ENCODE data around the gene BEAN1. TPM values are rescaled to one million over a fixed set of nuclear protein-coding genes. Genes with fewer than 3 reads are reported as not detected.

The BEAN1 gene
- total and polyA plus RNA-seq, 2 experiments from 2014 or later = 0.07 to 0.10 TPM

- Histone ChIP-seq H2AFZ (no peak overlapping the region), H3K79me2 (replicated peaks; ENCODE audit: insufficient read depth) (no peaks in the 10 kb centered on the region), H3K4me3 (no peak overlapping the region), H3K4me2 (no peak overlapping the region), H3F3A (replicated peaks; ENCODE audit: low read depth) (no peaks in the 10 kb centered on the region), H3K27me3 (ENCODE audit: insufficient read depth) (no peaks in the 10 kb centered on the region), H3K36me3 (ENCODE audit: insufficient read depth) (no peaks in the 10 kb centered on the region), H3K27ac (ENCODE audit: low read depth) (no peak overlapping the region), H3K9me2 (ENCODE audit: insufficient read depth) (0 out of 2 replicates have a peak, but pooled peaks cover 4% of the 10 kb centered on the region), H3K4me1 (ENCODE audit: insufficient read depth) (peaks cover 4% of the 10 kb centered on the region; the same call in 1 of the 2 replicates), H4K20me1 (replicated peaks; ENCODE audit: insufficient read depth) (no peaks in the 10 kb centered on the region)
- no peak overlapping the region for H3K4me3 Mint-ChIP-seq
- no peak overlapping the region for H3K27ac Mint-ChIP-seq
- H3K36me3 Mint-ChIP-seq (ENCODE audit: low read depth) = no peaks in the 10 kb centered on the region
- H3K27me3 Mint-ChIP-seq (ENCODE audit: insufficient read depth, low read depth, poor library complexity) = peaks cover 13% of the 10 kb centered on the region
- DNase-seq (ENCODE audit: low spot score) (no peak), ATAC-seq (no peak)
- TF ChIP-seq POLR2AphosphoS5 (IDR thresholded peaks at IDR 0.05; ENCODE audit: low read depth) = no peak
- TF ChIP-seq, protein P1, sequence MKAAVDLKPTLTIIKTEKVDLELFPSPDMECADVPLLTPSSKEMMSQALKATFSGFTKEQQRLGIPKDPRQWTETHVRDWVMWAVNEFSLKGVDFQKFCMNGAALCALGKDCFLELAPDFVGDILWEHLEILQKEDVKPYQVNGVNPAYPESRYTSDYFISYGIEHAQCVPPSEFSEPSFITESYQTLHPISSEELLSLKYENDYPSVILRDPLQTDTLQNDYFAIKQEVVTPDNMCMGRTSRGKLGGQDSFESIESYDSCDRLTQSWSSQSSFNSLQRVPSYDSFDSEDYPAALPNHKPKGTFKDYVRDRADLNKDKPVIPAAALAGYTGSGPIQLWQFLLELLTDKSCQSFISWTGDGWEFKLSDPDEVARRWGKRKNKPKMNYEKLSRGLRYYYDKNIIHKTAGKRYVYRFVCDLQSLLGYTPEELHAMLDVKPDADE (IDR thresholded peaks at IDR 0.05) = no peak
- no peak for TF ChIP-seq EZH2 (IDR thresholded peaks at IDR 0.05; ENCODE audit: low read depth, unreplicated experiment)
- no peak for TF ChIP-seq NANOG (IDR thresholded peaks at IDR 0.05; ENCODE audit: borderline replicate concordance)
- TF ChIP-seq, protein P2, sequence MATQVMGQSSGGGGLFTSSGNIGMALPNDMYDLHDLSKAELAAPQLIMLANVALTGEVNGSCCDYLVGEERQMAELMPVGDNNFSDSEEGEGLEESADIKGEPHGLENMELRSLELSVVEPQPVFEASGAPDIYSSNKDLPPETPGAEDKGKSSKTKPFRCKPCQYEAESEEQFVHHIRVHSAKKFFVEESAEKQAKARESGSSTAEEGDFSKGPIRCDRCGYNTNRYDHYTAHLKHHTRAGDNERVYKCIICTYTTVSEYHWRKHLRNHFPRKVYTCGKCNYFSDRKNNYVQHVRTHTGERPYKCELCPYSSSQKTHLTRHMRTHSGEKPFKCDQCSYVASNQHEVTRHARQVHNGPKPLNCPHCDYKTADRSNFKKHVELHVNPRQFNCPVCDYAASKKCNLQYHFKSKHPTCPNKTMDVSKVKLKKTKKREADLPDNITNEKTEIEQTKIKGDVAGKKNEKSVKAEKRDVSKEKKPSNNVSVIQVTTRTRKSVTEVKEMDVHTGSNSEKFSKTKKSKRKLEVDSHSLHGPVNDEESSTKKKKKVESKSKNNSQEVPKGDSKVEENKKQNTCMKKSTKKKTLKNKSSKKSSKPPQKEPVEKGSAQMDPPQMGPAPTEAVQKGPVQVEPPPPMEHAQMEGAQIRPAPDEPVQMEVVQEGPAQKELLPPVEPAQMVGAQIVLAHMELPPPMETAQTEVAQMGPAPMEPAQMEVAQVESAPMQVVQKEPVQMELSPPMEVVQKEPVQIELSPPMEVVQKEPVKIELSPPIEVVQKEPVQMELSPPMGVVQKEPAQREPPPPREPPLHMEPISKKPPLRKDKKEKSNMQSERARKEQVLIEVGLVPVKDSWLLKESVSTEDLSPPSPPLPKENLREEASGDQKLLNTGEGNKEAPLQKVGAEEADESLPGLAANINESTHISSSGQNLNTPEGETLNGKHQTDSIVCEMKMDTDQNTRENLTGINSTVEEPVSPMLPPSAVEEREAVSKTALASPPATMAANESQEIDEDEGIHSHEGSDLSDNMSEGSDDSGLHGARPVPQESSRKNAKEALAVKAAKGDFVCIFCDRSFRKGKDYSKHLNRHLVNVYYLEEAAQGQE (IDR thresholded peaks at IDR 0.05; ENCODE audit: unreplicated experiment) = no peak
- no peak for TF ChIP-seq CREB1 (CRISPR knock-in tag; IDR thresholded peaks at IDR 0.05; ENCODE audit: low read depth)
- no peak for TF ChIP-seq ZNF331 (CRISPR knock-in tag; IDR thresholded peaks at IDR 0.05; ENCODE audit: low read depth)
- no peaks in the 10 kb centered on the region; the same call in 2 of the 3 replicates for H3K9me3 Mint-ChIP-seq
- H3K4me1 Mint-ChIP-seq = peaks cover 20% of the 10 kb centered on the region
Observed at GRCh38 chr16:66473654-66474519, 46.8 kb downstream of the BEAN1 start.

DNA sequence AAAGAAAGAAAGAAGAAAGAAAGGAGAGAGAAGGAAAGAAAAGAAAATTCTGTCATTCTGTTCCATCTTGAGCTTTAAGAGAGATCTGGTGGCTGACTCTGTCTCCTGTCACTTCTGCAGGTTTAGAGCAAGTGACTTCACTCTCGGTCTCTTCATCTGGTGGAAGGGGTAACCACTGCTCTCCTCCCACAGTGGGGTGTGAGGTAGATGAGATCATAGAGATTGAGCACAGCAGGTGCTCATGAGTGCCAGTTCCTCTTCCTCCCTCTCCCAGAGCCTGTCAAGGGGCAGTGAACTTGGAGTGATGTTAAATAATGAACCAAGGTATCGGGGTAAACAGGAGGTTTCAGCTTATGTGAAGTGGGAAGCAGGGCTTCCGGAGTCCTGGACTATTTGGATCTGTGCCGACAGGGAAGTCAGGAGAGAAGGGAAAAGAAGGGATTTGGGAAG is 47.7 kb downstream of the BEAN1 start:
- H3K36me3 Mint-ChIP-seq (ENCODE audit: low read depth) = no peaks in the 10 kb centered on the region
- Histone ChIP-seq H3K79me2 (replicated peaks; ENCODE audit: insufficient read depth) (no peaks in the 10 kb centered on the region), H3F3A (replicated peaks; ENCODE audit: low read depth) (no peaks in the 10 kb centered on the region), H3K4me2 (no peak overlapping the region), H4K20me1 (replicated peaks; ENCODE audit: insufficient read depth) (no peaks in the 10 kb centered on the region), H3K4me1 (ENCODE audit: insufficient read depth) (peaks cover 5% of the 10 kb centered on the region; the same call in 1 of the 2 replicates), H3K27ac (ENCODE audit: low read depth) (no peak overlapping the region), H3K27me3 (ENCODE audit: insufficient read depth) (no peaks in the 10 kb centered on the region), H3K9me2 (ENCODE audit: insufficient read depth) (0 out of 2 replicates have a peak, but pooled peaks cover 4% of the 10 kb centered on the region), H3K4me3 (no peak overlapping the region), H2AFZ (no peak overlapping the region; the same call in 1 of the 2 replicates), H3K36me3 (ENCODE audit: insufficient read depth) (no peaks in the 10 kb centered on the region)
- H3K27ac Mint-ChIP-seq = no peak overlapping the region
- H3K4me3 Mint-ChIP-seq = no peak overlapping the region
- no peak for ATAC-seq
- H3K27me3 Mint-ChIP-seq (ENCODE audit: insufficient read depth, low read depth, poor library complexity) = peaks cover 9% of the 10 kb centered on the region
- H3K9me3 Mint-ChIP-seq = no peaks in the 10 kb centered on the region; the same call in 2 of the 3 replicates
- no peak for DNase-seq (ENCODE audit: low spot score)
- peaks cover 20% of the 10 kb centered on the region for H3K4me1 Mint-ChIP-seq
- TF ChIP-seq STAT1 (IDR thresholded peaks at IDR 0.05; ENCODE audit: unreplicated experiment) (no peak), ZNF331 (CRISPR knock-in tag; IDR thresholded peaks at IDR 0.05; ENCODE audit: low read depth) (no peak), NANOG (IDR thresholded peaks at IDR 0.05; ENCODE audit: borderline replicate concordance) (no peak), EZH2 (IDR thresholded peaks at IDR 0.05; ENCODE audit: low read depth, unreplicated experiment) (no peak)
- TF ChIP-seq, protein P1 (IDR thresholded peaks at IDR 0.05) = no peak
- TF ChIP-seq, protein P3, sequence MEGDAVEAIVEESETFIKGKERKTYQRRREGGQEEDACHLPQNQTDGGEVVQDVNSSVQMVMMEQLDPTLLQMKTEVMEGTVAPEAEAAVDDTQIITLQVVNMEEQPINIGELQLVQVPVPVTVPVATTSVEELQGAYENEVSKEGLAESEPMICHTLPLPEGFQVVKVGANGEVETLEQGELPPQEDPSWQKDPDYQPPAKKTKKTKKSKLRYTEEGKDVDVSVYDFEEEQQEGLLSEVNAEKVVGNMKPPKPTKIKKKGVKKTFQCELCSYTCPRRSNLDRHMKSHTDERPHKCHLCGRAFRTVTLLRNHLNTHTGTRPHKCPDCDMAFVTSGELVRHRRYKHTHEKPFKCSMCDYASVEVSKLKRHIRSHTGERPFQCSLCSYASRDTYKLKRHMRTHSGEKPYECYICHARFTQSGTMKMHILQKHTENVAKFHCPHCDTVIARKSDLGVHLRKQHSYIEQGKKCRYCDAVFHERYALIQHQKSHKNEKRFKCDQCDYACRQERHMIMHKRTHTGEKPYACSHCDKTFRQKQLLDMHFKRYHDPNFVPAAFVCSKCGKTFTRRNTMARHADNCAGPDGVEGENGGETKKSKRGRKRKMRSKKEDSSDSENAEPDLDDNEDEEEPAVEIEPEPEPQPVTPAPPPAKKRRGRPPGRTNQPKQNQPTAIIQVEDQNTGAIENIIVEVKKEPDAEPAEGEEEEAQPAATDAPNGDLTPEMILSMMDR (conservative IDR thresholded peaks at IDR 0.05; ENCODE audit: low read depth in 2 of 2) = no peak

Data from GM23338 (cell line).